OCI-LY3 (cell line): ENCODE data around the gene FAU.

Source experiments
- CTCF ChIP-seq: fragments of 200-600, 300-600 bp; sonication (generic); IDR thresholded peaks from 2 replicates; pipeline ENCODE4 v1.5.1; 2014; ENCODE audit warnings: antibody characterized with exemption, low read length, low read depth
- EZH2phosphoT487 ChIP-seq: fragments of 200-600 bp; shearing (Covaris generic); IDR thresholded peaks from 2 replicates; pipeline ENCODE4 v1.6.1; 2018; ENCODE audit warnings: antibody characterized with exemption, mixed run types, low read depth

GRCh38 chr11:65169164-65169641 is 47.3 kb upstream of the FAU start:
- TF ChIP-seq CTCF (no peak), EZH2phosphoT487 (no peak)
